RPMI8226 (cell line): Measurements from ENCODE around the gene RAB42.
A peak's percentile ranks its signal among the peaks of the same experiment; 100 is the strongest.
"Not testable (repeated sequence)": the region's sequence is repeated elsewhere in the genome, so short reads cannot be mapped to it uniquely, and the experiment has no call there.

ENCODE experiments used
- DNase-seq: peaks from one replicate; pipeline ENCODE4 v3.0.0-alpha.2; 2015

The RAB42 gene

GRCh38 chr1:28591708-28592320, at the start of gene RAB42:
RAB42 (plus strand) TSS chr1:28592265; CDS start chr1:28592512, 247 bp downstream.
- DNase-seq: no peak

- no peak for DNase-seq
These were observed 46.8 kb upstream of the RAB42 start for GRCh38 chr1:28545246-28545628.

GRCh38 chr1:28548318-28548717, 43.7 kb upstream of the RAB42 start:
- no peak for DNase-seq

- no peak for DNase-seq
These were observed 40.7 kb upstream of the RAB42 start for GRCh38 chr1:28551381-28551780.

GRCh38 chr1:28552758-28553663, 39.1 kb upstream of the RAB42 start, which contains the start of gene TRNAU1AP:
TRNAU1AP (plus strand) TSS chr1:28553085; CDS start chr1:28553111, 26 bp downstream.
- peak; percentile 99 for DNase-seq

GRCh38 chr1:28560886-28561285, 31.2 kb upstream of the RAB42 start:
- DNase-seq: no peak

- no peak for DNase-seq
These were observed 27.8 kb upstream of the RAB42 start for GRCh38 chr1:28564310-28564709.

- no peak for DNase-seq
These were observed 27.0 kb upstream of the RAB42 start for GRCh38 chr1:28565040-28565439.

GRCh38 chr1:28565726-28566125, 26.3 kb upstream of the RAB42 start:
- no peak for DNase-seq

GRCh38 chr1:28566931-28567330, 25.1 kb upstream of the RAB42 start:
- DNase-seq: no peak

- no peak for DNase-seq
These were observed 20.2 kb upstream of the RAB42 start for GRCh38 chr1:28571911-28572310.

GRCh38 chr1:28572891-28573290, 19.2 kb upstream of the RAB42 start:
- not testable (repeated sequence) for DNase-seq

- no peak for DNase-seq
These were observed 18.5 kb upstream of the RAB42 start for GRCh38 chr1:28573564-28573963.

- peak; percentile 40 for DNase-seq
These were observed 14.9 kb upstream of the RAB42 start for GRCh38 chr1:28577052-28577678.

GRCh38 chr1:28577738-28578536, 14.1 kb upstream of the RAB42 start:
- no peak for DNase-seq

GRCh38 chr1:28578696-28579218, 13.3 kb upstream of the RAB42 start:
- DNase-seq: no peak

- no peak for DNase-seq
These were observed 12.7 kb upstream of the RAB42 start for GRCh38 chr1:28579401-28579800.

- peak; percentile 77 for DNase-seq
These were observed 11.1 kb upstream of the RAB42 start for GRCh38 chr1:28580722-28581530.

GRCh38 chr1:28581531-28582247, 10.4 kb upstream of the RAB42 start:
- DNase-seq: peak; percentile 98

- DNase-seq: no peak
These were observed 9.8 kb upstream of the RAB42 start for GRCh38 chr1:28582248-28582615.
